ENCODE measurements around the gene NRXN3. TPM values are rescaled to one million over a fixed set of nuclear protein-coding genes. Genes with fewer than 3 reads are reported as not detected.

NRXN3 gene
- total and polyA plus RNA-seq, 2 of the 13 experiments (the other 11 are each of a cell fraction or from before 2014, with no cell fraction given): 0.03 TPM; not detected in 1

GRCh38 chr14:79833781-79834180, 1663.6 kb downstream of the NRXN3 start (continued):
- no peak for TF ChIP-seq HES4 (CRISPR knock-in tag; IDR thresholded peaks at IDR 0.05; ENCODE audit: borderline replicate concordance)
- no peak for TF ChIP-seq TAF1 (CRISPR knock-in tag; IDR thresholded peaks at IDR 0.05)
- no peak for TF ChIP-seq ESRRA (CRISPR knock-in tag; IDR thresholded peaks at IDR 0.05; ENCODE audit: low read depth)
- TF ChIP-seq ZNF431 (CRISPR knock-in tag; IDR thresholded peaks at IDR 0.05; ENCODE audit: borderline replicate concordance, low read depth): no peak

GRCh38 chr14:79834868-79835267, 1664.7 kb downstream of the NRXN3 start:
- BruUV-seq (replicated peaks): no TSS peak
- FAIRE-seq (no peak), ATAC-seq (no peak), DNase-seq (ENCODE audit: low spot score) (no peak)
- POLR2A ChIA-PET: no interaction called here
- CTCF ChIA-PET (ENCODE audit: low intra/inter-chr PET ratio, low total read pairs): no interaction called here
- in situ Hi-C loops (cut with HindIII; ENCODE audit: extremely low pct_ligation_motif_present, low pct_unique_long_range_greater_than_20kb) (no loop called here), intact Hi-C loops (cut with micrococcal nuclease; ENCODE audit: unreplicated experiment) (loop anchor here (5.0 kb wide), 1 partner anchor 337 kb away; no protein-coding TSS in a partner anchor)
- no peaks in the 10 kb centered on the region for H3K4me1 ChIP-seq (ENCODE audit: insufficient read depth, low read length)
- H3K4me3 ChIP-seq (replicated peaks in 1 of 3; ENCODE audit: insufficient read depth in 1 of 3, low read depth in 2 of 3, low read length in 3 of 3): no peak overlapping the region
- H2AFZ ChIP-seq (ENCODE audit: low read length): no peak overlapping the region
- H3K79me2 ChIP-seq (ENCODE audit: insufficient read depth, low read length): no peaks in the 10 kb centered on the region
- H3K27me3 ChIP-seq (ENCODE audit: control insufficient read depth in 1 of 2, insufficient read depth in 2 of 2, low read length in 2 of 2): no peaks in the 10 kb centered on the region
- no peaks in the 10 kb centered on the region for H4K20me1 ChIP-seq (ENCODE audit: insufficient read depth, low read length)
- H3K27ac ChIP-seq (ENCODE audit: extremely low read length, insufficient read depth, low read length): no peak overlapping the region
- H3K36me3 ChIP-seq (replicated peaks in 1 of 2; ENCODE audit: control insufficient read depth in 1 of 2, insufficient read depth in 2 of 2, low read length in 2 of 2): no peaks in the 10 kb centered on the region
- H3K9ac ChIP-seq (ENCODE audit: insufficient read depth, low read depth, low read length): no peak overlapping the region
- no peak overlapping the region for H3K4me2 ChIP-seq (ENCODE audit: low read depth, low read length)
- peaks cover 80% of the 10 kb centered on the region for H3K9me3 ChIP-seq (ENCODE audit: low read length)
- 17% methylated on average over 6 of the region's 6 CpGs for WGBS (ENCODE audit: low lambda C conversion rate)
- TF ChIP-seq IKZF5 (CRISPR knock-in tag; IDR thresholded peaks at IDR 0.05) (no peak), LRRFIP1 (CRISPR knock-in tag; conservative IDR thresholded peaks at IDR 0.05) (no peak), NAIF1 (CRISPR knock-in tag; IDR thresholded peaks at IDR 0.05; ENCODE audit: borderline replicate concordance) (no peak), HNF1A (IDR thresholded peaks at IDR 0.05; ENCODE audit: low read depth) (no peak), HNF1A (CRISPR knock-in tag; IDR thresholded peaks at IDR 0.05; ENCODE audit: borderline replicate concordance) (no peak), ONECUT2 (CRISPR knock-in tag; IDR thresholded peaks at IDR 0.05) (no peak), ZBTB39 (CRISPR knock-in tag; IDR thresholded peaks at IDR 0.05) (no peak), HNF4A (CRISPR knock-in tag; IDR thresholded peaks at IDR 0.05) (no peak), ZNF737 (CRISPR knock-in tag; IDR thresholded peaks at IDR 0.05; ENCODE audit: borderline replicate concordance) (no peak), SKI (IDR thresholded peaks at IDR 0.05; ENCODE audit: partially characterized antibody) (no peak)

All from HepG2 (cell line).